ENCODE measurements around the gene SLC25A24.
"Not testable (repeated sequence)": the region's sequence is repeated elsewhere in the genome, so short reads cannot be mapped to it uniquely, and the experiment has no call there.

SLC25A24 gene

DNA sequence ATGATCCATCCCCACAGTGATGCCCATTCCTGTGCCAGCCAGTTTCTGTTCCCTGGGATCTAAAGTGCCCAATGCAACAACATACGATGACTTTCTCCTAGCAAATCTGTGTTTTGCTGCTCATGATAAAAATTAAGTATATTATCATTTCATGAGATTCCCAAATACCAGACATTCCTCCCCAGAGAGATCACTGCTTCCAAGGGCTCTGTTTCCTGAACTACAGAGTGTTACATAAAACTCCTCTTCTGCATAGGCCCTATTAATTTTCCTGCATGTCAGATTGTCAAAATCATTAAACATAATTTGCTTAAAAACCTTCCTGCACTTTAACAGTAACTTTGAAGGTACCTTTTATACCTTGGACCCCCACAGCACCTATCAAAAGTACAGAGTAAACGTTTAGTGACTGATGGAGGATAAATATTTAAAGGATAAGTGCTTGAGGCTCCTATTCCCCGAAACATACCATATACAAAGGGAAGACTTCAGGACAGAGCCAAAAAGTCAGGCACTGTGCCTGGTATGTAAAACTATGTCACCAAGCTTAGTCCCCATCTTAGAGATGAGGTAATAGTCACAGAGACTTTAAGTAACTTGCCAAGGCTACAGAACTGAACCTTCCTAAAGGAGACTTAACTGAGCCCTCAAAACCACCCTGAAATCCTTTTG is 50.2 kb downstream of the SLC25A24 start:
- TF ChIP-seq, protein P1, sequence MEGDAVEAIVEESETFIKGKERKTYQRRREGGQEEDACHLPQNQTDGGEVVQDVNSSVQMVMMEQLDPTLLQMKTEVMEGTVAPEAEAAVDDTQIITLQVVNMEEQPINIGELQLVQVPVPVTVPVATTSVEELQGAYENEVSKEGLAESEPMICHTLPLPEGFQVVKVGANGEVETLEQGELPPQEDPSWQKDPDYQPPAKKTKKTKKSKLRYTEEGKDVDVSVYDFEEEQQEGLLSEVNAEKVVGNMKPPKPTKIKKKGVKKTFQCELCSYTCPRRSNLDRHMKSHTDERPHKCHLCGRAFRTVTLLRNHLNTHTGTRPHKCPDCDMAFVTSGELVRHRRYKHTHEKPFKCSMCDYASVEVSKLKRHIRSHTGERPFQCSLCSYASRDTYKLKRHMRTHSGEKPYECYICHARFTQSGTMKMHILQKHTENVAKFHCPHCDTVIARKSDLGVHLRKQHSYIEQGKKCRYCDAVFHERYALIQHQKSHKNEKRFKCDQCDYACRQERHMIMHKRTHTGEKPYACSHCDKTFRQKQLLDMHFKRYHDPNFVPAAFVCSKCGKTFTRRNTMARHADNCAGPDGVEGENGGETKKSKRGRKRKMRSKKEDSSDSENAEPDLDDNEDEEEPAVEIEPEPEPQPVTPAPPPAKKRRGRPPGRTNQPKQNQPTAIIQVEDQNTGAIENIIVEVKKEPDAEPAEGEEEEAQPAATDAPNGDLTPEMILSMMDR (IDR thresholded peaks at IDR 0.05; ENCODE audit: low read depth, low read length), result no peak
- no peak overlapping the region for H3K4me3 ChIP-seq (ENCODE audit: low read depth, low read length)

DNA sequence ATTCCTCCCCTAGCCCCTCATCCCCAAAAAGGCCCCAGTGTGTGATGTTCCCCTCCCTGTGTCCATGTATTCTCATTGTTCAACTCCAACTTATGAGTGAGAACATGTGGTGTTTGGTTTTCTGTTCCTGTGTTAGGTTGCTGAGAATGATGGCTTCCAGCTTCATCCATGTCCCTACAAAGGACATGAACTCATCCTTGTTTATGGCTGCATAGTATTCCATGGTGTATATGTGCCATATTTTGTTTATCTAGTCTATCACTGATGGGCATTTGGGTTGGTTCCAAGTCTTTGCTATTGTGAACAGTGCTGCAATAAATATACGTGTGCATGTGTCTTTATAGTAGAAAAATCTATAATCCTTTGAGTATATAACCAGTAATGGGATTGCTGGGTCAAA is 55.6 kb downstream of the SLC25A24 start:
- H3K4me3 ChIP-seq (ENCODE audit: low read depth, low read length), result not testable (repeated sequence)

DNA sequence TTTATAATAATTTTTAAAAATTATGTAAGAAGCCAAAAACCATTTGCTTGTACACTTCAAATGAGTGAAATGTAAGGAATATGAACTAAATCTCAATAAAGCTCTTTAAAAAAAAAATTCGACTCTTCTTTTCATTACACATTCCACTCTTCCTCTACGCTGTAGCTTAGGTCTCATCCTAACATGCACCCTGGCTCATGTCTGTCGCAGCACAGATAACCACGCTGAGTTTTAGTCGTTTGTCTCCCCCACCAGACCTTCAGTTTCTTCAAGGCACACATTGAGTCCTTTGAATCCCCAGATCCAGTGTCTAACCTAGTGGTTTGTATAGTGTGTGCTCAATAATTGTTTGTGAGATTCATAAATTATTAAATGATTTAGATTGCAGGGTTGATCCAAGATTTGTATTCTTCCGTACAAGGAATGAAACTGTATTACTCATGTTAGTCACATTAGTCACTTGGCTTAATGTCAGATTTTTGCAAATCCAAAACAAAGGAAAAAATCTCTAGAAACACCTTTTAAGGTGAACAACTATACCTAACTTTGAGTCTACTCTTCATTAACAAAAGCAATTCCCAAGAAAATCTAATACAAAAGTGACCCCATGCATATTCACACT is 57.3 kb downstream of the SLC25A24 start:
- TF ChIP-seq, protein P1 (IDR thresholded peaks at IDR 0.05; ENCODE audit: low read depth, low read length), result no peak
- no peak overlapping the region for H3K4me3 ChIP-seq (ENCODE audit: low read depth, low read length)

DNA sequence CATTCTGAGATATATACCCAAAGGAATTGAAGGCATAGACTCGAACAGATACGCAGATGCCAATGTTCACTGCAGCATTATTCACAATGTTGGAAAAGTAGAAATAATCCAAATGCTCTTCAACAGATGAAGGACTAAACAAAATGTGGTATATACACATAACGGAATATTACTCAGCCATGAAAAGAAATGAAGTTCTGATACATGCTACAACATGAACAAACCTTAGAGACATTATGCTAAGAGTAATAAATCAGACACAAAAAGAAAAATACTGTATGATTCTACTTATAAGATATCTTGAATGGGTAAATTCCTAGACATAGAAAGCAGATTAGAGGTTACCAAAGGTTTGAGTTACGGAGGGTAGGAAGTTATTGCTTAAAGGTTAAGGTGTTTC is 57.9 kb downstream of the SLC25A24 start:
- H3K4me3 ChIP-seq (ENCODE audit: low read depth, low read length), result no peak overlapping the region
- TF ChIP-seq, protein P1 (IDR thresholded peaks at IDR 0.05; ENCODE audit: low read depth, low read length), result no peak

DNA sequence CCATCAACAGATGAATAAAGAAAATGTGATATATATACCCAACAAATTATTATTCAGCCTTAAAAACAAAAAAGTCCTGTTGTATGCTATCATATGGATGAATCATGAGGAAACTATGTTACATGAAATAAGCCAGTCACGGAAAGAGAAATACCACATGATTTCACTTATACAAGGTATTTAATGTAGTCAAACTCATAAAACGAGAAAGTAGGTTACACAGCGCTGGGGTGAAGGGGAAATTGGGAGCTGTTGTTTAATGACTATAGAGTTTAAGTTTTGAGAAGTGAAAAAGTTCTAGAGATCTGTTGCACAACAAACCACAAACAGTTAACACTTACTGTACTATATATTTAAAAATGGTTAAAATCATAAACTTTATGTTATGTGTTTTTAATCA is 58.5 kb downstream of the SLC25A24 start:
- TF ChIP-seq, protein P1 (IDR thresholded peaks at IDR 0.05; ENCODE audit: low read depth, low read length), result no peak
- no peak overlapping the region for H3K4me3 ChIP-seq (ENCODE audit: low read depth, low read length)

DNA sequence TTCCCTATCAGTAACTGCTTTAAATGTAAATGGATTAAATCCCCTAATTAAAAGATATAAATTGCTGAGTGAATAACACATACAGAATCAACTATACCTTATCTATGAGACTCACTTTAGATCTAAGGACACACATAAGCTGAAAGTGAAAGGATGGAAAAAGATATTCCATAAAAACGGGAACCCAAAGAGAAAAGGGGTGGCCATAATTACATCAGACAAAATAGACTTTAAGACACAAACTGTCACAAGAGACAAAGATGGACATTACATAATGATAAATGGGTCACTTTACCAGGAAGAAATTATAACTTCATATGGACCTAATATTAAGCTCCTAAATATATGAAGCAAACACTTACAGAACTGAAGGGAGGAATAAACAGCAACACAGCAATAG is 59.2 kb downstream of the SLC25A24 start:
- no peak overlapping the region for H3K4me3 ChIP-seq (ENCODE audit: low read depth, low read length)
- TF ChIP-seq, protein P1 (IDR thresholded peaks at IDR 0.05; ENCODE audit: low read depth, low read length), result no peak

DNA sequence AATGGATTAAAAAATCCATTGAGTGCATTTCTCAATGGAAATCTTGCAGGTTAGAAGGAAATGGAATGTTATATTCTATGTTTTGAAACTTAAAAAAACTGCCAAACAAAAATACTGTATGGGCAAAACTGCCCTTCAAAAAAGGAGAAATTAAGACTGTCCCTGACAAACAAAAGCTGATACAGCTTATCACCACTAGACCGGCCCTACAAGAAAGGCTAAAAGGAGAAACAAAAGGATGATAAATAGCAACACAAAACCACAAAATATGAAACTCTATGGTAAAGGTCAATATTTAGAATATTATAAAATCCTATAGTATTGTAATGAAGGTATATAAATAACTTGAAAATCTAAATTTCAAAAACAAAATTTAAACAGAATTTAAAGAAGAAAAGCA is 60.0 kb downstream of the SLC25A24 start:
- no peak overlapping the region for H3K4me3 ChIP-seq (ENCODE audit: low read depth, low read length)
- TF ChIP-seq, protein P1 (IDR thresholded peaks at IDR 0.05; ENCODE audit: low read depth, low read length), result no peak

DNA sequence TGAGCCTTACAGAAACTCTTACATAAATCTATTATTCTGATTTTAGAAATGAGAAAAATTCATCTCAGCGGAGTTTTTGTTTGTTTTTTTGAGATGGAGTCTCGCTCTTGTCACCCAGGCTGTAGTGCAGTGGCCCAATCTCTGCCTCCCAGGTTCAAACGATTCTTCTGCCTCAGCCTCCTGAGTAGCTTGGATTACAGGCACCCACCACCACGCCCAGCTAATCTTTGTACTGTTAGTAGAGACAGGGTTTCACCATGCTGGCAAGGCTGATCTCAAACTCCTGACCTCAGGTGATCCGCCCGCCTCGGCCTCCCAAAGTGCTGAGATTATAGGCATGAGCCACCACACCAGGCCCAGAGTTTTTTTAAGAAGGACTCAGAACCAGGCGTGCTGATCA is 60.6 kb downstream of the SLC25A24 start:
- H3K4me3 ChIP-seq (ENCODE audit: low read depth, low read length), result not testable (repeated sequence)

DNA sequence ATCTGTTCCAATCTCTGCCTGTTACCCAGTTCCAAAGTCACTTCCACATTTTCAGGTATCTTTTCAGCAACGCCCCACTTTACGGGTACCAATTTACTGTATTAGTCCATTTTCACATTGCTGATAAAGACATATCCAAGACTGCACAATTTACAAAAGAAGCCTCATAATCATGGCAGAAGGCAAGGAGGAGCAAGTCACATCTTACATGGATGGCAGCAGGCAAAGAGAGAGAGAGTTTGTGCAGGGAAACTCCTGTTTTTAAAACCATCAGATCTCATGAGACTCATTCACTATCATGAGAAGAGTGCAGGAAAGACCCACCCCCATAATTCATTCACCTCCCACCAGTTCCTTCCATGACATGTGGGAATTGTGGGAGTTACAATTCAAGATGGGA is 67.0 kb downstream of the SLC25A24 start:
- not testable (repeated sequence) for H3K4me3 ChIP-seq (ENCODE audit: low read depth, low read length)

DNA sequence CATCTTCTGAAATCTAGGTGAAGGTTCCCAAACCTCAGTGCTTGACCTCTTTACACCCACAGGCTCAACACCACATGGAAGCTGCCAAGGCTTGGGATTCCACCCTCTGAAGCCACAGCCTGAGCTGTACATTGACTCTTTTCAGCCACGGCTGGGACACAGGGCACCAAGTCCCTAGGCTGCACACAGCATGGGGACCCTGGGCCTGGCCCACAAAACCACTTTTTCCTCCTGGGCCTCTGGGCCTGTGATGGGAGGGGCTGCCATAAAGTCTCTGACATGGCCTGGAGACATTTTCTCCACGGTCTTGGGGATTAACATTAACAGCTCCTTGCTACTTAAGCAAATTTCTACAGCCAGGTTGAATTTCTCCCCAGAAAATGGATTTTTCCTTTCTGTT is 67.8 kb downstream of the SLC25A24 start:
- H3K4me3 ChIP-seq (ENCODE audit: low read depth, low read length), result not testable (repeated sequence)

DNA sequence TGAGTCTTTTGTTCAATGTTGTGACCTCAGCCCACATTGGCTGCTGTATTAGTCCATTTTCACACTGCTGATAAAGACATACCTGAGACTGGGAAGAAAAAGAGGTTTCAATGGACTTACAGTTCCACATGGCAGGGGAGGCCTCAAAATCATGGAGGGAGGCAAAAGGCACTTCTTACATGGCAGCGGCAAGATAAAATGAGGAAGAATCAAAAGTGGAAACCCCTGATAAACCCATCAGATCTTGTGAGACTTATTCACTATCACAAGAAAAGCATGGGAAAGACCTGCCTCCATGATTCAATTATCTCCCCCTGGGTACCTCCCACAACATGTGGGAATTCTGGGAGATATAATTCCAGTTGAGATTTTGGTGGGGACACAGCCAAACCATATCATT is 68.9 kb downstream of the SLC25A24 start:
- H3K4me3 ChIP-seq (ENCODE audit: low read depth, low read length), result not testable (repeated sequence)
